T-helper 2 cell (primary cell): Measurements from ENCODE around the gene PGGHG.
"Not testable (repeated sequence)": the region's sequence is repeated elsewhere in the genome, so short reads cannot be mapped to it uniquely, and the experiment has no call there.

ENCODE experiments used
- DNase-seq, 5 experiments: peaks; one replicate each; pipeline versions ENCODE4 v3.0.0 to v3.0.0-alpha.2; 2012 to 2022

The PGGHG gene

DNA sequence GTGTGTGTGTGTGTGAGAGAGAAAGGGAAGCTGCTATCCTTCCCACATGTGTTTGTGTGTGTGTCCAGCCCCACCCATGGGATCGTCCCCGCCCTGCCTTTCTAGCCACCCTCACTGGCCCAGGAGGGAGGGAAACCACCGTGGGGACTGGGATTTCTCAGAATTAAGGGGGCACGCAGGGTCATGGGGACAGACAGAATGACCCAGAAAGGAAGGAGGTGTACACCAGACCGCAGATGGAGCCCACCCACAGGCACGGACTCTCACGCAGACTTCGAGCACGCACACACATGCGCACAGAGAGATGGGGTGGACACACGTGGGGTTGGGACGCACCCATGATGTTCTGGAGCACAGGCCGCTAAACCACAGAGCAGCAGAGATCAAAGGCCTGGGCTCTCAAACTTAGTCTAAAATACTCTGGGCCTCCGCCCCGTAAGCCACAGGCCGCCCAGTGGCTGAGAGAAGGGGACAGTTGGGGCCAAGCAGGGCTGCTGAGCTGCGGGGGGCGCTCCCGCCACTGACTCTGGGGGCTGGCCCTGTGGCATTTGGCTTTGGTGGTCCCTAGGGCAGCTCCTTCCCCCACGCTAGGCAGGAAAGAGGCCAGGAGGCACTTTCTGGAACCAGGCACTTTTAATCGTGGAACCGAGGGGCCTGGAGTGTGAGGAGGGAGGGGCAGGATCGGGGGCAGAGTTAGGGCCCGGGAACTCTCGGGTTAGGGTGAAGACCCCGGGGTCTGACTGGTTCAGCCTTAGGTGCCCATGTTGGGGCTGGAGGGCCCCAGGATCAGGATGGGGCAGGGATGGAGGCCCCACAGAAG lies 8.9 kb downstream of the PGGHG start:
- peak in 3 of 5 experiments; percentile 4 to 54 (median 43) for DNase-seq

DNA sequence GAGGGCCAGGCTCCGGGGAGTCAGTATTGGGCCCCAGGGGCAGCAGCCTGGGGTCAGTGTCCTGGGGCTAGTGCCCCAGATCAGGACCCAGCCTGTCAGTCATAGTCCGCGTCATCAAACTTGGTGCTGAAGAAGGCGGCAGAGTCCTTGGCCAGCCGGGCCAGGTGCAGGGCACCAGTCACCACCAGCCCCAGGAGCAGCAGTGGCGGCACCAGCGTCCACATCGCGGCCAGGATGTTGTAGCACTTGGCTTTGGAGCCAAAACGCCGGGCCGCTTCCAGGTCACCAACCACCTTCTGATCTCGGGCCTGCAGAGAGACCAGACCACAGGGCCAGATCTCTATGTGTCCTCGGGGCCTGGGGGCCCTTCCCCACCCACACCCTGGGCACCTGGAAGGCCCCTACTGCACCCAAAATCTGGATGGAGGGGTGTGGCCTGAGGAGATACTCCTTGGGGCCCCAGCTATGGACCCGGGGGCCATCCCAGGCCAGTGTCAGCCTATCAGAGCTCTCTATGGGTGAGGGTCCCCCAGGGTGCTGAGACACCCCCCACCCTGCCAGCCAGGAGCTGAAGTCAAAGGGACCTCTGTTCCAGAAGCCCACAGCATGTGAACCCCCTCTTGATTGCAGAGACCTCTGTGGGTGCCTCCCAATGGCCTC lies 9.6 kb downstream of the PGGHG start:
- peak in 1 of 5 experiments; percentile 6 for DNase-seq

DNA sequence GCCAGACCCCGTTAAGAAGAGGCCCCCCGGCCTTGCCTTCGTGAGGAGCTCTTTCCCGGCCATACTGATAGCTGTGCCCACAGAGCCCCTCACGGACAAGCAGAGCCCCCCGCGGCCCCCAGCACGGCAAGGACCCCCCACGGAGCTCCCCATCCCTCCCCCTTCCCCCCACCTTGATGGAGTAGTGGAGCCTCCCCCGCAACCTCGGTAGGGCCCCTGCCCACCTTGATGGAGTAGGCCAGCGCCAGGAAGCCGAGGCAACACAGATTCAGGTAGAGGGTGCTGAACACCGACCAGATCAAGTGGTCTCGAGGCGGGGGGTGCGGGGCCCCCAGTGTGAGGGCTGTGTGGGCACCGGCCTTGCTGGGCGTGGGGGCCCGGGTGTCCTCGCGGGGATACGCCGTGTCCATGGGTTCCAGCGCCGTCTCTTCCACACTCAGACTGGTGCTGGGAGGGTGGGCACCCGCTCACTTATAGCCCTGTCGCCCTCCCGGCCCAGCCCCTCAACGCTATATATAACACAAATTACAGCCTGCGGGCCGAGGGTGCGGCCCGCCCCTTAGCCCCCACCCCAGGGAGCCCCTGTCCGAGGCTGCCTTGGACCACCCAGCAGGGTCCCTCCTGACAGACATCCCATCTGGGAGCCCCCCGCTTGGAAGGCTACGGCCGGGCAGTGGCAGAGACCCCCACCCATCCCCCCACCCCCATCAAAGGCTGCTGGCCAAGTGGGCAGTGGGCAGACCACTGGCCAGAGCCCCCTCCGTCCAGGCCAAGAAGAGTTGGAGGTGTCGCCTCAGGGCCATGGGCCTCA lies 10.4 kb downstream of the PGGHG start, which contains the start of gene IFITM5:
Gene IFITM5, minus strand, starts transcription at position 446 of the 811 bp plus-strand sequence. Its CDS starts 36 bp downstream, at position 410.
- DNase-seq, result peak in 1 of 5 experiments; percentile 7

DNA sequence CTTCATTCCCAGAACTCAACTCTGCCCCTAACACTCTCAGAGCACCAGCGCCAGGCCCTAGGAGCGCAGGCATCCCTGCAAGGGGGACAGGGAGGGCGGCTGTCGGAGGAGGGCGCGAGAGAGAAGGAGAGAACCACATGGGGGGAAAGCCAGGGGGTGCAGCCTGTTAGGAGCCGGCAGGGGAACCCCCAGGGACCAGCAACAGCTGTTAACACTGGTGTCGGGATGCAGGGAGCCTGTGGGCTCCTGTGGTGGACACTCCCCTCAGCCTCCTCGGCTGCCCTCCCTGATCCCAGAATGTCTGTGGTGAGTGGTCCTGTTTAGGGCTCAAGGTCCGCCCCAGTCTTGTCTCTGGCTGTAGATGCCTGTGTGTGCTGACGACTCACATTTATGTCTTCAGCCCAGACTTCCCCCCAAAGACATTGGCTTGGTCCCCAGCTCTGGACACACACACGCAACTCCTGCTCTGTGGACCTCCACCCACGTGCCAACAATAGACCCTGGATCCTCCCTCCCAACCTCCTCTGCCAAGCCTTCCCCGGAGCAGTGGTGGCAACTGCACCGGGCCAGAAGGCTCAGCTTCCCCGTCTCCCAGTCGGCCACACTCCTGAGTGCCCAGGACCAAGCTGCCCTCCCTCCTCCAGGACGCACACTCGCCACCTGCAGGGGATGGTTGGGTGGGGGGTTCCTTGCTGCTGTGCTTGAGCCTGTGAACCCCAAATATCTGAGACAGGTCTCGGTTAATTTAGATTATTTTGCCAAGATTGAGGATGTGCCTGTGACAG lies 11.2 kb downstream of the PGGHG start:
- DNase-seq, result no peak

GRCh38 chr11:303363-303762 lies 14.4 kb downstream of the PGGHG start:
- DNase-seq, result no peak

- DNase-seq, result no peak
These were observed 15.2 kb downstream of the PGGHG start for GRCh38 chr11:304061-304506.

DNA sequence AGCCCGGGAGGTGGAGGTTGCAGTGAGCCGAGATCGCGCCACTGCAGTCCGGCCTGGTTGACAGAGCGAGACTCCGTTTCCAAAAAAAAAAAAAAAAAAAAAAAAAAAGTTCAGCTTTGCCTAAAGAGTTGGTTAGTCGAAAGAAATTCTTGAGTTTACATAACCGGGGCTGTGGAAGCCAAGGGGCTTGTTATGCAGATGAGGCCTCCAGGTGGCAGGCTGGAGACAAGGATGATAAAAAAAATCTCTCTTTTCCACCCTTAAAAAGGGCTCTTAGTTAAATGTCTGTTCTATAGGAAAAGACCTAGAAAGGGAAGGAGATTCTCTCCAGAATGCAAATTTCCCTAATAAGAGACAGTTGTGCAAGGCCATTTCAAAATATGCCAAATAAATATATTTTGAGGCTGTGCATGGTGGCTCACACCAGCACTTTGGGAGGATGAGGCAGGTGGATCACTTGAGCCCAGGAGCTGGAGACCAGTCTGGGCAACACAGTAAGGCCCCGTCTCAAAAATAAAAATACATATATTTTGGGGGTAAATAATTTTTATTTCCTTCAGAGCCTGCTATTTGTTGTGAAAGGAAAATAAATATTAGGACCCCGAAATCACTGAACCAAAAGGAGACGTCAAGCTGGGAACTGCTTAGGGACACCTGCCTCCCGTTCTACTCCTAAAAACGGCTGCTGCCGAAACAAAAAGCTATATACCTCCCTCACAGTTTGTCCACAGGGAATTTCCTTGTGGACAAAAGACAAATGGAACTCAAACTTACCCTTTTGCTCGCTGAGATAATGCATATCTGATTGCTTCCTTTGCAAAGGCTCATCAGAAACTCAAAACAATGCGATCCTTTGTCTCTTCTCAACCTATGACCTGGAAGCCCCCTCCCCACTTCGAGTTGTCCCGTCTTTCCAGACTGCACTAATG lies 16.3 kb downstream of the PGGHG start:
- peak in 2 of 5 experiments; percentile 57 to 75 for DNase-seq

DNA sequence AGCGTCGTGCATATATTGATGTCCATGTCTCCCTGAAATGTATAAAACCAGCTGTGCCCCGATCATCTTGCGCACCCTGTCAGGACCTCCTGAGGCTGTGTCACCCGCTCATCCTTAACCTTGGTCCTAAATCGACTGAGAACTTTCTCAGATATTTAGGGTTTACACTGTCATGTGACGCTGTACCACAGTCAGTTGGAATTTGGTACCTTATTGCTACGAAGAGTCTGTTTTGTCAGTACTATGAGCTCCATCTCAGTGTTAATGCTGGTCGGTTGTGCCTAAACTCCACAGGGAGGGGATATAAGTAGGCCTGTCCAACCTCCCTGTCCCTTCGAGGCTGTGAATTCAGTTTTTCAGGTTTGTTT lies 16.9 kb downstream of the PGGHG start:
- DNase-seq, result no peak

- no peak for DNase-seq
These were observed 17.9 kb downstream of the PGGHG start for GRCh38 chr11:306645-307371.

GRCh38 chr11:307766-308708 lies 19.1 kb downstream of the PGGHG start, which contains the start of gene IFITM2:
IFITM2 (plus strand) TSS chr11:307816; CDS start chr11:308193, 377 bp downstream.
- peak in 2 of 5 experiments; percentile 62 to 71 for DNase-seq

DNA sequence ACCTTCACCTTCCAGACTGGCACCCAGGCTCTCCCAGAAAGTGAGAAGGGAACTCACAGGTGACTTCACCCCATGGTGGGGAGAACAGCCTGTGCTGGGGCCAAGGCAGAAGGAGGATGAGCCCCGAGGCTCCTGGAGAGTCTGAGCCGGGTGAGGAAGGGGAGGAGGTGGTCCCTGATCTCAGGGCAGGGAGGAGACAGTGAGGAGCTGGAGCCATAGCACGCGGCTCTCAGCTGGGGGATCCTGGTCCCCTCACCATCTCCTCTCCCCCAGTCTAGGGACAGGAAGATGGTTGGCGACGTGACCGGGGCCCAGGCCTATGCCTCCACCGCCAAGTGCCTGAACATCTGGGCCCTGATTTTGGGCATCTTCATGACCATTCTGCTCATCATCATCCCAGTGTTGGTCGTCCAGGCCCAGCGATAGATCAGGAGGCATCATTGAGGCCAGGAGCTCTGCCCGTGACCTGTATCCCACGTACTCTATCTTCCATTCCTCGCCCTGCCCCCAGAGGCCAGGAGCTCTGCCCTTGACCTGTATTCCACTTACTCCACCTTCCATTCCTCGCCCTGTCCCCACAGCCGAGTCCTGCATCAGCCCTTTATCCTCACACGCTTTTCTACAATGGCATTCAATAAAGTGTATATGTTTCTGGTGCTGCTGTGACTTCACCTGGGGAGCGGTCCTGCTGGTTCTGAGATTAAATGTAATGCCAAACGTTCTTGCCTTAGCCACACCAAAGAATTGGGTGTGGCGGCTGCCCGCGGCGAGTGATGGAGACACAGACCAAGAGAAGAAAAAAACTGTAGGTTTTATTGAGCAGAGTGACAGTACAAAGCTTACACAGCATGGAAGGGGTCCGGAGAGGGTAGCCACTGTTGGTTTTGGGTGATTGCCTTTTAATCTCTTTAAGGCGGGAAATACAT lies 20.1 kb downstream of the PGGHG start:
- DNase-seq, result not testable (repeated sequence)

DNA sequence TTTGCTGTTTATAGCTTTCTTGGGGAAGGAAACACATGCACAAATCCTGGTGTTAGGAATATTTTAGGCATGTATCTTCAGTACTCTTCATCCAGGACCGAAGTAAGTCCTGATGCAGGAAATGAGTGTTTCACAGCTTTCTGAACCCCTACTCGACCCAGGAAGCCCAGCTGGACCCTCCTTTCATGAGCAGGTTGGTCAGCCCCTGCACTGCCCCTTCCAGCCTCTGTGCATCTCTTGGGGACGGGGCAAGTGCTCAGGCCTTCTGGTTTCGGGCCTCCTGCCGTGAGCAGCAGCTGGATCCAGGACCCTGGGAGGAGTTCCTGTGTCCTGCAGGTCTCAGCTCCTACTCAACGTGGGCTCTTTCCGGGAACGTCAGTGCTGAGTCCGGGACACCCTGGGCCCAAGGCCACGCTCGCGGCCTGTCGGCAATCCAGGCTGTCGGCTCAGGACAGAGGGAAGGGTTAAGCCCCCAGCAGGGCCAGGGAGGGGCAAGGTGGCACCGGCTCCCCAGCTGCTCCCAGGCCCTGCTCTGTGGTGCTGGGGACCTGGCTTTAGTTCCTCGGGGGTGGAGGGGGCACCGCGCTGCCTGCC lies 21.1 kb downstream of the PGGHG start:
- DNase-seq, result not testable (repeated sequence)

GRCh38 chr11:311013-311748 lies 22.3 kb downstream of the PGGHG start:
- DNase-seq, result not testable (repeated sequence)

DNA sequence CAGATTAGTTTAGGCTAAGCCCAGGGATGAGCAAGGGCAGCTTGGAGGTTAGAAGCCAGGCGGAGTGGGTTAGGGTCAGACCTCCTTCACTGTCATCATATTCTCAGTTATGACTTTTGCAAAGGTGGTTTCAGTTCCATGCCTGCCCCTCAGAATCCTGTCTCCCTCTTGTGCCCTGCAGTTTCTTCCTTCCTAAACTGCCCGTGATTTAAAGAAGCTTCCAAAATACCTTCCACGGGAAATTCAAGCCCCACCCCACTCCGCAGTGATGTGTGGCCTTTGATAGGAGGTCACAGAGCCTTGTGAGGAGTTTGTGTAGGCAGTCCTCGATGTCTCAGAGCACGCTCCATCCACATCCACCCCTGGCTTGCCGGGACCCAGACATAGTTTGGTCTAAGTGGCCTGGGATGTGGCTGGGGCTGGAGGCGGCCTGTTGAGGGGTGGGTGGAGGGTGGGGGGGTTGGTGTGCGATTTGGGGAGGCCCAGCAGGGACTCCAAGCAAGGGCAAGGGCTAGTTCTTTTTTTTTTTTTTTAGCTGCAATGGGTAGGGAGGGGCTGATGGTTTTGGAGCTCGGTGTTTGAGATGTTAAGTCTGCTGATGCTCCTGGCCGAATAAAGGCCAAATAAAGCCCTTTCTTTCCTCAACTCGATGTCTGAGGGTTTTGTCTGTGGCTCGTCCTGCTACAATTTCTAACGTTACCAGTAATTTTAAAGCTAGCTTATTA lies 23.3 kb downstream of the PGGHG start:
- DNase-seq, result peak in 1 of 5 experiments; percentile 36

DNA sequence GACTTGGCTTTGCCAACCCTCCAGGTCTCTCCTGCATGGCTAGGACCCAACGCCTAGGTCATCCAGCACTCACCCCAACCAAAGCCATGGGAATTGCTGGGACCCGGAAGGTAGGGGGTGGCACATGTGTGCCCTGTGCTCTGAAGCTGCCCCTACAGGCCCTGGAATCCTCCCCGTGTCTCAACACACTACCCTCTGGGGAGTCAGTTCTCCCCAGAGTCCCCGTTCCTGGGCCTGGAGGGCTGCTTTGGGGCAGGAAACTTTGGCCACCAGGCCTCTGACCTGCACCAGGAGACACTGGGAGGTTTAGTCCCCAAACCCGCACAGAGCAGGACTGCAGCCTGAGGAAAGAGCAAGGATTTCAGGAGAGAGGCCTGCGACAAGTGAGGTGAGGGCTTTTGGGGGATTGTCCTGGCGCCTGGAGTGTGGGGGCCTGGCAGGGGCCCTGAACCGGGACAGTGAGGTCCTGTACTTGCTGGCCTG lies 24.4 kb downstream of the PGGHG start:
- DNase-seq, result no peak
